MM.1S (cell line): ENCODE measurements around the gene RIC8A.

Source experiments
- CTCF ChIP-seq: fragments of 300-600 bp; sonication (generic); IDR thresholded peaks from 2 replicates; pipeline ENCODE4 v1.5.1; 2016; ENCODE audit warnings: antibody characterized with exemption, low read length, mixed read lengths
- EZH2phosphoT487 ChIP-seq: fragments of 300-600 bp; sonication (generic); IDR thresholded peaks from 2 replicates; pipeline ENCODE4 v1.6.1; 2018; ENCODE audit warnings: antibody characterized with exemption, low read length

GRCh38 chr11:253160-253885 is 45.8 kb downstream of the RIC8A start:
- no peak for TF ChIP-seq CTCF
- no peak for TF ChIP-seq EZH2phosphoT487
